ENCODE data around the gene UFD1. TPM values are rescaled to one million over a fixed set of nuclear protein-coding genes. Genes with fewer than 3 reads are reported as not detected.

UFD1 gene
- polyA plus RNA-seq, 1 of the 3 experiments (the other 2 are of a cell fraction), result 111 TPM

GRCh38 chr22:19518635-19519034, 39.6 kb upstream of the UFD1 start:
- H4K20me1 ChIP-seq (ENCODE audit: insufficient read depth), result no peaks in the 10 kb centered on the region
- no peaks in the 10 kb centered on the region for H3K27me3 ChIP-seq (ENCODE audit: insufficient read depth)
- no peak overlapping the region for H3K9ac ChIP-seq
- peaks cover 0 to 1% of the 10 kb centered on the region in 2 experiments; a peak in 1 of 4 replicates for H3K4me1 ChIP-seq (ENCODE audit: control insufficient read depth in 1 of 2, insufficient read depth in 2 of 2, low read depth in 1 of 2, low read length in 1 of 2)
- H3K4me2 ChIP-seq, result no peak overlapping the region
- no peak overlapping the region for H2AFZ ChIP-seq (ENCODE audit: low read depth)
- ChIA-PET CTCF (interaction anchor here (1.0 to 5.0 kb wide), 2 partner anchors 10 to 111 kb away, joined by 3 to 16 read pairs; no protein-coding TSS in a partner anchor), POLR2A (no interaction called here)
- H3K9me3 ChIP-seq, result peaks cover 2% of the 10 kb centered on the region; the same call in 1 of the 2 replicates
- no peak overlapping the region for H3K27ac ChIP-seq (ENCODE audit: low read depth in 2 of 2, low read length in 1 of 2)
- H3K9me2 ChIP-seq, result no peaks in the 10 kb centered on the region
- no peaks in the 10 kb centered on the region for H3F3A ChIP-seq (replicated peaks; ENCODE audit: insufficient read depth)
- no peak for DNase-seq
- TF ChIP-seq RFX5 (IDR thresholded peaks at IDR 0.05; ENCODE audit: low read length) (no peak), CHD2 (IDR thresholded peaks at IDR 0.05; ENCODE audit: low read length, partially characterized antibody) (no peak), SIN3A (IDR thresholded peaks at IDR 0.05; ENCODE audit: borderline replicate concordance, low read depth, low read length) (no peak), TAF1 (IDR thresholded peaks at IDR 0.05; ENCODE audit: borderline replicate concordance, low read depth, low read length) (no peak), FOXM1 (IDR thresholded peaks at IDR 0.05; ENCODE audit: low read depth) (no peak), EZH2phosphoT487 (IDR thresholded peaks at IDR 0.05; ENCODE audit: borderline replicate concordance, low read depth) (no peak), RCOR1 (IDR thresholded peaks at IDR 0.05; ENCODE audit: low read length) (no peak), ZBTB33 (IDR thresholded peaks at IDR 0.05; ENCODE audit: borderline replicate concordance, low read depth) (no peak), SMC3 (IDR thresholded peaks at IDR 0.05; ENCODE audit: low read depth, low read length) (no peak), ELF1 (IDR thresholded peaks at IDR 0.05) (no peak), MEF2A (IDR thresholded peaks at IDR 0.05; ENCODE audit: borderline replicate concordance, low read depth) (no peak)
- TF ChIP-seq, protein P1, sequence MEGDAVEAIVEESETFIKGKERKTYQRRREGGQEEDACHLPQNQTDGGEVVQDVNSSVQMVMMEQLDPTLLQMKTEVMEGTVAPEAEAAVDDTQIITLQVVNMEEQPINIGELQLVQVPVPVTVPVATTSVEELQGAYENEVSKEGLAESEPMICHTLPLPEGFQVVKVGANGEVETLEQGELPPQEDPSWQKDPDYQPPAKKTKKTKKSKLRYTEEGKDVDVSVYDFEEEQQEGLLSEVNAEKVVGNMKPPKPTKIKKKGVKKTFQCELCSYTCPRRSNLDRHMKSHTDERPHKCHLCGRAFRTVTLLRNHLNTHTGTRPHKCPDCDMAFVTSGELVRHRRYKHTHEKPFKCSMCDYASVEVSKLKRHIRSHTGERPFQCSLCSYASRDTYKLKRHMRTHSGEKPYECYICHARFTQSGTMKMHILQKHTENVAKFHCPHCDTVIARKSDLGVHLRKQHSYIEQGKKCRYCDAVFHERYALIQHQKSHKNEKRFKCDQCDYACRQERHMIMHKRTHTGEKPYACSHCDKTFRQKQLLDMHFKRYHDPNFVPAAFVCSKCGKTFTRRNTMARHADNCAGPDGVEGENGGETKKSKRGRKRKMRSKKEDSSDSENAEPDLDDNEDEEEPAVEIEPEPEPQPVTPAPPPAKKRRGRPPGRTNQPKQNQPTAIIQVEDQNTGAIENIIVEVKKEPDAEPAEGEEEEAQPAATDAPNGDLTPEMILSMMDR (IDR thresholded peaks at IDR 0.05), result no peak
- TF ChIP-seq, protein P2, sequence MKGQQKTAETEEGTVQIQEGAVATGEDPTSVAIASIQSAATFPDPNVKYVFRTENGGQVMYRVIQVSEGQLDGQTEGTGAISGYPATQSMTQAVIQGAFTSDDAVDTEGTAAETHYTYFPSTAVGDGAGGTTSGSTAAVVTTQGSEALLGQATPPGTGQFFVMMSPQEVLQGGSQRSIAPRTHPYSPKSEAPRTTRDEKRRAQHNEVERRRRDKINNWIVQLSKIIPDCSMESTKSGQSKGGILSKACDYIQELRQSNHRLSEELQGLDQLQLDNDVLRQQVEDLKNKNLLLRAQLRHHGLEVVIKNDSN (IDR thresholded peaks at IDR 0.05; ENCODE audit: borderline replicate concordance, low read depth), result no peak
- no peak overlapping the region for H3K4me3 ChIP-seq (ENCODE audit: low read depth in 2 of 2, low read length in 1 of 2)
- WGBS (ENCODE audit: low lambda C conversion rate), result 93% methylated on average over 9 of the region's 10 CpGs
- no peaks in the 10 kb centered on the region for H3K79me2 ChIP-seq (ENCODE audit: insufficient read depth)
- H3K36me3 ChIP-seq (replicated peaks in 1 of 2; ENCODE audit: control insufficient read depth in 1 of 2, insufficient read depth in 2 of 2, low read length in 1 of 2), result peaks cover 4% of the 10 kb centered on the region in 2 experiments

Data from SK-N-SH (cell line).